ENCODE data around the gene MDFIC. TPM values are rescaled to one million over a fixed set of nuclear protein-coding genes. Genes with fewer than 3 reads are reported as not detected.
A peak's percentile ranks its signal among the peaks of the same experiment; 100 is the strongest.

Gene MDFIC
- total and polyA plus RNA-seq, 12 donors = 7.6 to 55.7 (median 33.6) TPM

DNA sequence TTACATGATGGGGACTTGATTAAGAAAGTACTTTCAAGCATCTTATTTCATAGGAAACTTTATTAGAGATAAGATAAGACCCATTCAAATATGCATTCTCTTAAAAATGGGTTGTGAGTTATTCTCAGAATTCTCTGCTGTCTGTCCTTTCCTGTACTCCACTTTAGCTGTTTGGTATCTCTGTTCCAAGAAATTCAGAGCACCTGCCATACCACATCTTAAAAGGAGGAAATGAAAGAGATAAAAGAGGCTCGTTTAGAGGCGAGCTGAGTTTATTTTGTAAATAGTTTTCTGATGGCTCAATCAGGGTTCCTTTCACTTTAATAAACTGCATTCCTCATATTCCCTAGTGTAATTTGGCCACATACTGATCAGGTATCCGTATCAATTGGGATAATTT, 87.2 kb downstream of the MDFIC start:
- Histone ChIP-seq H3K4me3 (peak overlapping the region in 1 of 10 donors; percentile 1), H3K27me3 (no peaks in the 10 kb centered on the region), H3K4me1 (peaks cover 0 to 54% (median 35%) of the 10 kb centered on the region in 9 donors), H3K9me3 (no peaks in the 10 kb centered on the region), H3K27ac (peak overlapping the region in 7 of 10 donors; percentile 3 to 63 (median 25)), H3K36me3 (peaks cover 0 to 6% (median 0%) of the 10 kb centered on the region in 9 donors)
- TF ChIP-seq, protein P1, sequence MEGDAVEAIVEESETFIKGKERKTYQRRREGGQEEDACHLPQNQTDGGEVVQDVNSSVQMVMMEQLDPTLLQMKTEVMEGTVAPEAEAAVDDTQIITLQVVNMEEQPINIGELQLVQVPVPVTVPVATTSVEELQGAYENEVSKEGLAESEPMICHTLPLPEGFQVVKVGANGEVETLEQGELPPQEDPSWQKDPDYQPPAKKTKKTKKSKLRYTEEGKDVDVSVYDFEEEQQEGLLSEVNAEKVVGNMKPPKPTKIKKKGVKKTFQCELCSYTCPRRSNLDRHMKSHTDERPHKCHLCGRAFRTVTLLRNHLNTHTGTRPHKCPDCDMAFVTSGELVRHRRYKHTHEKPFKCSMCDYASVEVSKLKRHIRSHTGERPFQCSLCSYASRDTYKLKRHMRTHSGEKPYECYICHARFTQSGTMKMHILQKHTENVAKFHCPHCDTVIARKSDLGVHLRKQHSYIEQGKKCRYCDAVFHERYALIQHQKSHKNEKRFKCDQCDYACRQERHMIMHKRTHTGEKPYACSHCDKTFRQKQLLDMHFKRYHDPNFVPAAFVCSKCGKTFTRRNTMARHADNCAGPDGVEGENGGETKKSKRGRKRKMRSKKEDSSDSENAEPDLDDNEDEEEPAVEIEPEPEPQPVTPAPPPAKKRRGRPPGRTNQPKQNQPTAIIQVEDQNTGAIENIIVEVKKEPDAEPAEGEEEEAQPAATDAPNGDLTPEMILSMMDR (IDR thresholded peaks at IDR 0.05) = no peak
- WGBS, 2 donors = 28 to 32% methylated on average over 3 of the region's 3 CpGs
- DNase-seq = no peak
- no peak for ATAC-seq
- intact Hi-C loops (cut with DNase I) = loop anchor here in 4 of 10 donors (5.0 to 10.0 kb wide), 3 partner anchors 78 to 87 kb away; partner anchors contain the start of gene MDFIC (in 4 of the 4)

DNA sequence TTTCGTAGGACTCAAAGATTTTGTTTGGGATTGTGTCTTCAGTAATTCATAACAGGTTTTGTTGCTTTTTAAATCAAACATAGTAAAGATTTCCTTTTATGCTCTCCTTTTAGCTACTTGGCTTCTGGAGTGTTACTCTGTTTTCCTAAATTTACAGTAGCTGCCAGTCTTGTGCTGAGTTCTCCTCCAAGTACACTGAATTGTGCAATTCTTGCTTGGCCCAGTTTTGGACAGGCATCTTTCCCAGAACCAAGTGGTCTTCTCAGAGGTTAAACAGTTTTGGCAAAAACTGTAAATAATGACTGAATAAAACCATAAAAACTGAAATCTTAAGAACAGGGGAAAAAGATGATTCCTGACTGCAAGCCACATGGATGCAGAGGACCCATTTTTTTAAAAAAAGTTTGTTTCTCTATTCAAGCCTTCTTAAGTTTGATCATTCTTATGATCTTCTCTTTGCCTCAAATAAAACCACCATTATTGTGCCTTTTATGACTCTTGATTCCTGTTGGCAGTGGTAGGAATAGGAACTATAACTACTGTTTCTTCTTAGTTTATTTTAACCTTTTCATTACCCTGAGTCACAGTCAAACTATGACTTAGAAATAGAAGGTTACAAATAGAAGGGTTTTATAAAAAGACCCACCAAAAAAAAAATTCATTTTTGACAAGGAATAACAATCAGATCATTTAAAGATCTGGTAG, 88.0 kb downstream of the MDFIC start:
- no peak overlapping the region for H3K4me3 ChIP-seq
- TF ChIP-seq, protein P1 (IDR thresholded peaks at IDR 0.05) = no peak
- peak overlapping the region in 5 of 10 donors; percentile 8 to 63 (median 25) for H3K27ac ChIP-seq
- intact Hi-C loops (cut with DNase I) = loop anchor here in 4 of 10 donors (5.0 to 10.0 kb wide), 3 partner anchors 77 to 88 kb away; partner anchors contain the start of gene MDFIC (in 4 of the 4)
- no peaks in the 10 kb centered on the region for H3K9me3 ChIP-seq
- DNase-seq (peak in 1 of 2 donors; percentile 32), ATAC-seq (peak in 3 of 8 donors; percentile 13 to 58 (median 43))
- no peaks in the 10 kb centered on the region for H3K27me3 ChIP-seq
- WGBS, 2 donors = 80 to 84% methylated on average over 1 of the region's 1 CpG
- H3K4me1 ChIP-seq = peaks cover 0 to 54% (median 35%) of the 10 kb centered on the region in 9 donors
- peaks cover 0 to 12% (median 0%) of the 10 kb centered on the region in 9 donors for H3K36me3 ChIP-seq

DNA sequence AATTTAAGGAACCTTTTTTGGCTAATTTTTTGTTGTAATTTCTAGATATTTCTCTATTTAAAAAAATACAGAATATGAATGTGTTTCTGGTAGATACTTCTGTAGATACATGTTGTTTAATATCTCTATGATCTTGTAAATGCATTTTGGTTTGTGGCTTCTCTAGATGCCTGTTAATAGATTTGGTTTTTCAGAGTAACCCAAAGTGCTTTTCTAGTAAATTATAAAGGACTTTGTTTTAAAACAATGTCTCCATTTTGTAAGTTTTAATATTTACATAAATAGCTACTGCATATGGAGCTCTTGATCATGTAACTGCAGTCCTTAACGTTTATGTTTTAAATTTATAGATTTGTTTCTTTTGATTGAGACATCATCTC, 88.5 kb downstream of the MDFIC start:
- WGBS, 2 donors = 70 to 85% methylated on average over 1 of the region's 1 CpG
- intact Hi-C loops (cut with DNase I) = no loop called here
- no peak for ATAC-seq

DNA sequence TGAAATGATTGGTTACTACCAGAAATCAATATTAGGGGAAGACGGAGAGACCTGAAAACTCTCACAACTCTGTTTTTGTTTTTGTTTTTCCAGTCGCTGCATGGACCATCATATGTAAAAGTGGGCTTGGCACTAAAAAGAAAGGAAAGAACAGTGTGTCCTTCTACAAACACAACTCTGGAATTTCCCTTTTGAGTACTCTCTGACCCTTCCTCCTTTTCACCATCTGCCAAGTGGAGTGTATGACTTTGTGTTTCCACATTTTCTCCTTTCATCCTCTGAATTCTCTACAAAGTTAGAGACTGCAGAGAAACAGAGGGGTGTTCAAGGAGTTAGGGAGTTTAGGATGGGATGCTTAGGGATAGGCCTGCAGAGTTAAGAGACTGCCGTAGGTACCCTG, 92.0 kb downstream of the MDFIC start:
- Histone ChIP-seq H3K27ac (no peak overlapping the region), H3K4me3 (no peak overlapping the region), H3K9me3 (no peaks in the 10 kb centered on the region), H3K4me1 (peaks cover 0 to 29% (median 18%) of the 10 kb centered on the region in 9 donors), H3K27me3 (no peaks in the 10 kb centered on the region), H3K36me3 (peaks cover 0 to 45% (median 5%) of the 10 kb centered on the region in 9 donors)
- DNase-seq (no peak), ATAC-seq (no peak)
- TF ChIP-seq, protein P1 (IDR thresholded peaks at IDR 0.05) = no peak
- intact Hi-C loops (cut with DNase I) = no loop called here
- WGBS, 2 donors = 90 to 93% methylated on average over 3 of the region's 3 CpGs

More for the DNA sequence above, 88.5 kb downstream of the MDFIC start:
- no peaks in the 10 kb centered on the region for H3K27me3 ChIP-seq
- H3K4me1 ChIP-seq = peaks cover 0 to 53% (median 35%) of the 10 kb centered on the region in 9 donors
- no peaks in the 10 kb centered on the region for H3K9me3 ChIP-seq
- no peak overlapping the region for H3K4me3 ChIP-seq
- TF ChIP-seq, protein P1 (IDR thresholded peaks at IDR 0.05) = no peak
- H3K36me3 ChIP-seq = peaks cover 0 to 16% (median 0%) of the 10 kb centered on the region in 9 donors
- peak overlapping the region in 1 of 10 donors; percentile 59 for H3K27ac ChIP-seq
- no peak for DNase-seq
